Esophagus squamous epithelium (tissue), 5 donors: ENCODE measurements around the gene FAM124A. TPM values are rescaled to one million over a fixed set of nuclear protein-coding genes. Genes with fewer than 3 reads are reported as not detected.

ENCODE experiments used
- DNase-seq: peaks from one replicate; lab custom pipeline; 2025; lab: John Stamatoyannopoulos, UW
- H3K27ac ChIP-seq, 4 donors: fragments of 200-600 bp; sonication (generic); one replicate each; pipeline ENCODE4 v1.5.1; 2016 to 2019; ENCODE audit warnings: mild to moderate bottlenecking in 1 of 4
- H3K27me3 ChIP-seq, 4 donors: fragments of 200-600 bp; sonication (generic); 1 replicate in 3 of 4; 2 replicates in 1 of 4; pipeline versions ENCODE4 v1.5.1 to v1.6.0; 2017 to 2021; ENCODE audit warnings: antibody characterized with exemption in 1 of 4
- H3K36me3 ChIP-seq, 3 donors: fragments of 200-600 bp; sonication (generic); one replicate each; pipeline ENCODE4 v1.5.1; 2016 to 2019
- H3K4me1 ChIP-seq, 3 donors: fragments of 200-600 bp; sonication (generic); one replicate each; pipeline ENCODE4 v1.5.1; 2017 to 2019
- H3K4me3 ChIP-seq, 4 donors: fragments of 200-600 bp; sonication (generic); 1 replicate in 3 of 4; 2 replicates in 1 of 4; pipeline ENCODE4 v1.5.1; 2016 to 2019; ENCODE audit warnings: mild to moderate bottlenecking in 2 of 4, moderate library complexity in 1 of 4
- H3K9me3 ChIP-seq, 3 donors: fragments of 200-600 bp; sonication (generic); one replicate each; pipeline ENCODE4 v1.5.1; 2016 to 2019
- POLR2A ChIP-seq, 4 donors: fragments of 450-650 bp; IDR thresholded peaks; one replicate each; pipeline ENCODE4 v1.6.1; 2017; ENCODE audit warnings: antibody characterized with exemption in 4 of 4, mild to moderate bottlenecking in 4 of 4, moderate library complexity in 3 of 4
- WGBS, 2 donors: methylation state at CpG; one replicate each; pipeline ENCODE4 v1.1.5; 2018; 5-methylcytosine and 5-hydroxymethylcytosine counted together
- intact Hi-C: fragments of 100-400 bp; cut with DNase I; formaldehyde crosslinking; loops from one replicate; pipeline ENCODE4 v1.15.0; 2022
- total RNA-seq, 4 donors: library from RNA; depleted of rRNA; stranded (reverse); fragments of >200 nt; gene quantifications; one replicate each; pipeline ENCODE4 v1.1.0, GENCODE V29; 2016
- TF ChIP-seq, protein P1 (sequence below), 6 experiments: fragments of 450-650 bp in 4 of 6; fragments of 200-600 bp in 2 of 6; sonication (generic) in 2 of 6; IDR thresholded peaks; one replicate each; pipeline ENCODE4 v1.5.1; 2016 to 2019; ENCODE audit warnings: antibody characterized with exemption in 6 of 6, mild to moderate bottlenecking in 4 of 6, moderate library complexity in 4 of 6
- donor health status: DM: yes; HTN: yes; CAD: no.

FAM124A gene, protein sequence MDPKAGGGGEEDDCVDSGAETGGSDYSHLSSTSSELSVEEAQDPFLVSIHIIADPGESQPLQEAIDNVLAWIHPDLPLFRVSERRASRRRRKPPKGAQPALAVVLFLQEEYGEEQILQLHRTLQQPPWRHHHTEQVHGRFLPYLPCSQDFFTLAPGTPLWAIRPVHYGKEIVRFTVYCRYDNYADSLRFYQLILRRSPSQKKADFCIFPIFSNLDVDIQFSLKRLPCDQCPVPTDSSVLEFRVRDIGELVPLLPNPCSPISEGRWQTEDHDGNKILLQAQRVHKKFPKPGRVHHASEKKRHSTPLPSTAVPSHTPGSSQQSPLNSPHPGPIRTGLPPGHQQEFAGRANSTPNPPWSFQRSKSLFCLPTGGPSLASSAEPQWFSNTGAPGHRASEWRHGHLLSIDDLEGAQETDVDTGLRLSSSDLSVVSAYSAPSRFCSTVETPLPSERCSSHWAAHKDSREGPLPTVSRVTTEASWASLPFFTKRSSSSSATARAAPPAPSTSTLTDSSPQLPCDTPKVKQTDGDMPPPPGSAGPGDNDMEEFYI
- 1 to 10 TPM in 3 of 4 donors, under 1 TPM in 1; 0.45 to 2.5 (median 1.3) TPM for total RNA-seq

GRCh38 chr13:51222037-51222685 is at the start of gene FAM124A:
Gene FAM124A, plus strand, starts transcription at chr13:51222398. Its CDS starts 104 bp downstream, at chr13:51222502.
- no peak for DNase-seq
- H3K27me3 ChIP-seq = peaks cover 0 to 54% (median 0%) of the 10 kb centered on the region in 4 donors
- intact Hi-C loops = no loop called here
- TF ChIP-seq, protein P1, sequence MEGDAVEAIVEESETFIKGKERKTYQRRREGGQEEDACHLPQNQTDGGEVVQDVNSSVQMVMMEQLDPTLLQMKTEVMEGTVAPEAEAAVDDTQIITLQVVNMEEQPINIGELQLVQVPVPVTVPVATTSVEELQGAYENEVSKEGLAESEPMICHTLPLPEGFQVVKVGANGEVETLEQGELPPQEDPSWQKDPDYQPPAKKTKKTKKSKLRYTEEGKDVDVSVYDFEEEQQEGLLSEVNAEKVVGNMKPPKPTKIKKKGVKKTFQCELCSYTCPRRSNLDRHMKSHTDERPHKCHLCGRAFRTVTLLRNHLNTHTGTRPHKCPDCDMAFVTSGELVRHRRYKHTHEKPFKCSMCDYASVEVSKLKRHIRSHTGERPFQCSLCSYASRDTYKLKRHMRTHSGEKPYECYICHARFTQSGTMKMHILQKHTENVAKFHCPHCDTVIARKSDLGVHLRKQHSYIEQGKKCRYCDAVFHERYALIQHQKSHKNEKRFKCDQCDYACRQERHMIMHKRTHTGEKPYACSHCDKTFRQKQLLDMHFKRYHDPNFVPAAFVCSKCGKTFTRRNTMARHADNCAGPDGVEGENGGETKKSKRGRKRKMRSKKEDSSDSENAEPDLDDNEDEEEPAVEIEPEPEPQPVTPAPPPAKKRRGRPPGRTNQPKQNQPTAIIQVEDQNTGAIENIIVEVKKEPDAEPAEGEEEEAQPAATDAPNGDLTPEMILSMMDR (IDR thresholded peaks at IDR 0.05) = peak in 4 of 6 experiments; percentile 12 to 54 (median 42)
- peak in 1 of 4 donors; percentile 12 for TF ChIP-seq POLR2A (IDR thresholded peaks at IDR 0.05)
- no peaks in the 10 kb centered on the region for H3K36me3 ChIP-seq
- peak within 1 kb of the TSS; percentile 45 to 95 (median 65) for H3K4me3 ChIP-seq
- no peaks in the 10 kb centered on the region for H3K9me3 ChIP-seq
- no CpG with 5 or more reads among the region's 106 CpGs for WGBS, 2 donors
- peak within 1 kb of the TSS; percentile 4 to 81 (median 60) for H3K27ac ChIP-seq
- H3K4me1 ChIP-seq = peaks cover 0 to 25% (median 6%) of the 10 kb centered on the region in 3 donors

DNA sequence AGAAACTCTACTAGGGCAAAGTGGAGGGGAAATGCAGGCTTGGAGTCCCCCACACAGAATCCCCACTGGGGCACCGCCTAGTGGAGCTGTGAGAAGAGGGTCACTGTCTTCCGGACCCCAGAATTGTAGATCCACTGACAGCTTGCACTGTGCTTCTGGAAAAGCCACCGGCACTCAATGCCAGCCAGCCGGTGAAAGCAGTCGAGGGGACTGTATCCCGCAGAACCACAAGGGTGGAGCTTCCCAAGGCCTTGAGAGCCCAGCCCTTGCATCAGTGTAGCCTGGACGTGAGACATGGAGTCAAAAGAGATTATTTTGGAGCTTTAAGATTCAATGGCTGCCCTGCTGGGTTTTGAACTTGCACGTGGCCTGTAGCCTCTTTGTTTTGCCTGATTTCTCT is 47.2 kb upstream of the FAM124A start:
- H3K27me3 ChIP-seq = peaks cover 0 to 21% (median 0%) of the 10 kb centered on the region in 4 donors
- no peak for DNase-seq
- no peak for TF ChIP-seq POLR2A (IDR thresholded peaks at IDR 0.05)
- TF ChIP-seq, protein P1 (IDR thresholded peaks at IDR 0.05) = no peak
- no peak overlapping the region for H3K4me3 ChIP-seq
- H3K27ac ChIP-seq = no peak overlapping the region
- 60 to 86% methylated on average over 1 to 8 of the region's 8 CpGs for WGBS, 2 donors
- intact Hi-C loops = no loop called here
- H3K9me3 ChIP-seq = no peaks in the 10 kb centered on the region
- H3K4me1 ChIP-seq = no peaks in the 10 kb centered on the region
- no peaks in the 10 kb centered on the region for H3K36me3 ChIP-seq

DNA sequence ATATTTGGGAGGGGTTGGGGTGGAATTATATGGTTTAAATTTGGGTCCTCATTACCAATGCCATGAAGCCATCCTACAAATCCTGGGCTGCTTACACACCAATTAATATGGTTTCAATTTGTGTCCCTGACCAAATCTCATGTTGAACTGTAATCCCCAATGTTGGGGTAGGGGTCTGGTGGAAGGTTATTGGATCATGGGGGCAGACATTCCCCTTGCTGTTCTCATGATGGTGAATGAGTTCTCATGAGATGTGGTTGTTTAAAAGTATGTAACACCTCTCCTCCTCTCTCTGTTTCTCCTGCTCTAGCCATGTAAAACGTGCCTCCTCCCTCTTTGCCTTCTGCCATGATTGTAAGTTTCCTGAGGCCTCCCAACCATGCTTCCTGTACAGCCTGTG is 46.6 kb upstream of the FAM124A start:
- no peak overlapping the region for H3K4me3 ChIP-seq
- H3K9me3 ChIP-seq = no peaks in the 10 kb centered on the region
- H3K4me1 ChIP-seq = no peaks in the 10 kb centered on the region
- no peak for TF ChIP-seq POLR2A (IDR thresholded peaks at IDR 0.05)
- TF ChIP-seq, protein P1 (IDR thresholded peaks at IDR 0.05) = no peak
- H3K27me3 ChIP-seq = peaks cover 0 to 26% (median 0%) of the 10 kb centered on the region in 4 donors
- no peak for DNase-seq
- 54 to 56% methylated on average over 1 of the region's 1 CpG for WGBS, 2 donors
- H3K36me3 ChIP-seq = no peaks in the 10 kb centered on the region
- intact Hi-C loops = no loop called here
- no peak overlapping the region for H3K27ac ChIP-seq

- TF ChIP-seq, protein P1 (IDR thresholded peaks at IDR 0.05) = no peak
- TF ChIP-seq POLR2A (IDR thresholded peaks at IDR 0.05) = no peak
- Histone ChIP-seq H3K9me3 (no peaks in the 10 kb centered on the region), H3K36me3 (no peaks in the 10 kb centered on the region), H3K27me3 (peaks cover 0 to 36% (median 0%) of the 10 kb centered on the region in 4 donors), H3K4me3 (no peak overlapping the region), H3K27ac (no peak overlapping the region), H3K4me1 (no peaks in the 10 kb centered on the region)
- no peak for DNase-seq
- WGBS, 2 donors = 100% methylated on average over 1 of the region's 1 CpG
- intact Hi-C loops = no loop called here
Measured at GRCh38 chr13:51177188-51177587, 45.0 kb upstream of the FAM124A start.
